ENCODE measurements around the gene GDF15.
"Not testable (repeated sequence)": the region's sequence is repeated elsewhere in the genome, so short reads cannot be mapped to it uniquely, and the experiment has no call there.

GDF15 gene

DNA sequence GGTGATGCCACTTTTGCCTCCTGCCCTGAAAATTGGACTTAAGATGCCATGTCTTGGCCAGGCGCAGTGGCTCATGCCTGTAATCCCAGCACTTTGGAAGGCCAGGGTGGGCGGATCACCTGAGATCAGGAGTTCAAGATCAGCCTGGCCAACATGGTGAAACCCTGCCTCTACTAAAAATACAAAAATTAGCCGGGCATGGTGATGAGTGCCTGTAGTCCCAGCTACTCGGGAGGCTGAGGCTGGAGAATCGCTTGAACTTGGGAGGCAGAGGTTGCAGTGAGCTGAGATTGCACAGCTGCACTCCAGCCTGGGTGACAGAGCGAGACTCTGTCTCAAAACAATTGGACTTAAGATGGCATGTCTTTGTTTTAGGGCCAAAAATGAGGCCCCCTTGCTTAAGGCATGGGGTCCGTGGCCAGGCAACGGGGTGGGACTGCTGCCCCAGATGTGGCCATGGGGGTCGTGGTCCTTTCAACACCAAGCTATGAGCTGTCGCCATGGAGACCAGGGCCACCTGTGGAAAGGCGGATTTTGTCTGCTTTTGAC lies 21.6 kb upstream of the GDF15 start:
- not testable (repeated sequence) for DNase-seq (ENCODE audit: low spot score)

DNA sequence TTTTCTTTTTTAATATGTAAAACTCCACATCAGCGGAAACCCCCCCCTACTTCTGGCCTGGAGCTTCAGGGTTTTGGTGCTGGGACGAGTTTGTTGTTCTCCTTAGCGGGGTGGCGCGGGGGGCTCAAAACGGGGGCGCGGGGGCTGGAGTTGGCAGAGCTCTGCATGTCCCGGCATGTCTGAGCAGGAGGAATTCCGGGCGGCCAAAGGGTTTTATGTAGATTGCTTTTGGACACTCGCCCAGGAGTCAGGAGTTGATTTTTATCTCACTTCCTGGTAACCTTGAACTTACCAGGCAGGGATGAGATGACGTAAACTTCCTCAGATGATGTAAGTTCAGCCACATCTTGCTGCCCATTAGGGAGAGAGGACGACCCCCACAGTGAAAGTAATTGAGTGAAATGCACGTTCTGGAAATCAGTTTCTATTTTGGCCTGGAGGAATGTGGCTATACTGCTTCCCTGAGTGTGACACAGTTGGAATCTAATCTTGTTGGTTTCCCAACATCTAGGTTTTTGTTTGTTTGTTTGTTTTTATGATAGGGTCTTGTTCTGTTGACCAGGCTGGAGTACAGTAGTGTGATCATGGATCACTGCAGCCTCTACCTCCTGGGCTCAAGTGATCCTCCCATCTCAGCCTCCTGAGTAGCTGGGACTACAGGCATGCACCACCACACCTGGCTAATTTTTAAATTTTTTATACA lies 21.0 kb upstream of the GDF15 start:
- peak; percentile 99 for DNase-seq (ENCODE audit: low spot score)

DNA sequence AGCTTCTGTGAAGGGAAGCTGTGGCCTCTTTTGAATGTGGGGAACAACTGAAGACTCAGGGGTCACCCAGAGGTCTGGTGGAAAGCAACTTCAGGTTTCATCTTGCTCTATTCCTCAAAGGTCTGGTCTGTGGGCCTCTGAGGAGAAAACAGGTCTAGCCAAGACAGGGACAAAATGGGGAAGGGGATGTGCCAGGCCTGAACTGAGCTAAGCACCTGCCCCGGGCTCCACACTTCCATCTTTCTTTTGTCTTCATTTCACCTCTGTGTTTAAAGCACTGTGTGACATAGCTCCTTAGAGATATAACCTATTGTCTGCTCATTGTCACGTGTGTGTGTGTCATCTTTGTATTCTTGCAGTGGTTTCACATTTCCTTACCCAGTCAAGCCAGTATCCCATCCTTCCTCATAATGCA lies 19.9 kb upstream of the GDF15 start:
- DNase-seq (ENCODE audit: low spot score), result peak; percentile 55

DNA sequence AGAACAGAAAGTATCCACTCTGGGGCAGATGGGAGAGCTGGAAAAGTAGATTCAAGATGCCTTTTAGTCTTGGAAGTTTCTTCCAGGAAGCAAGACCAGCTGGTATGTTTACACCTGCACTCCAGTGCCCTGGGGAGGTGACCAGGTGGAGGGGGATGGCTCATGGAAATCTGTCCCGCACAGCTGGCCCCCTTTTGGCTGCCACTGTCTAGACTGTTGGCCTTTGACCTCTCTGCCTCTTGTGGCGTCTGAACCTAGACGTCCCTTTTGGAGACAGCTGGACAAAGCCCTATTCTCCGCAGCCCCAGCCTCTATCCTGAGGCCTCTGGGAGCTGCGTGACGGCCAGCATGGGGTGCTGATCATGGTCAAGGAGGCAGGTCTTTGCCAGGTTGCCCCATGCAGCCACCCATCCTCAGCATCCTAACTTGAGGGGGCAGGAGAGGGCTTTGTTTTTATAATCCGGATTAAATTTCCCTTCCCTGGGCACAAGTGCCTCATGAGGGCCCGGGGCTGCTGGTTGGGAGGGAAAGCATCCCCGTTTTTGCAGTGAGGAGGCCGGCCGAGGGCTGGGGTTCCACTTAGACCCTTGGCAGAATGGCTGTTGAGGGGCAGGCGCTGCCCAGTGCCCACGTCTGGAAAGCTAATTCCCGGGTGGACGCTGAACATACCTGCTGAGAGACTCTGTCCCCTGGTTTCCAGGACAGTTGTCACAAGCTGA lies 17.3 kb upstream of the GDF15 start:
- no peak for DNase-seq (ENCODE audit: low spot score)

DNA sequence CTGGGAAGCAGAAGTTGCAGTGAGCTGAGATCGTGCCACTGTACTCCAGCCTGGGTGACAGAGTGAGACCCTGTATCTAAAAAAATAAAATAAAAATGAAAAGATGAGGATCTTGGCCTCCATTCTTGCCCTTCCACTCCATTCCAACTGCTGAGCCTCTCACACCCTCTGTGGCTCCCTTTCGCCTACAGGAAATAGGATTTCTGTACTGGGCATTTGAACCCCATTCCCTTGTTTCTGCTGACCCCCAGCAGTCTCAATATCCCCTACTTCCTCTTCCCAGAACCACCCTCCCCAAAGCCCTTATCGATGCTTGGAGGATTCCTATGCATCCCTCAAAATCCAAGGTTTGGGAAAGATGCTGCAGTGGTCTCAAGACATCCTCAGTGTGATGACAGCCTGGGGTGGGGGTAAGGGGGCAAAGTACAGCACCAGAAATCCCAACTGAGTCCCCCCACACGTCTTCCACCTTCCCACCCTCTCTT lies 12.5 kb upstream of the GDF15 start:
- no peak for DNase-seq (ENCODE audit: low spot score)

DNA sequence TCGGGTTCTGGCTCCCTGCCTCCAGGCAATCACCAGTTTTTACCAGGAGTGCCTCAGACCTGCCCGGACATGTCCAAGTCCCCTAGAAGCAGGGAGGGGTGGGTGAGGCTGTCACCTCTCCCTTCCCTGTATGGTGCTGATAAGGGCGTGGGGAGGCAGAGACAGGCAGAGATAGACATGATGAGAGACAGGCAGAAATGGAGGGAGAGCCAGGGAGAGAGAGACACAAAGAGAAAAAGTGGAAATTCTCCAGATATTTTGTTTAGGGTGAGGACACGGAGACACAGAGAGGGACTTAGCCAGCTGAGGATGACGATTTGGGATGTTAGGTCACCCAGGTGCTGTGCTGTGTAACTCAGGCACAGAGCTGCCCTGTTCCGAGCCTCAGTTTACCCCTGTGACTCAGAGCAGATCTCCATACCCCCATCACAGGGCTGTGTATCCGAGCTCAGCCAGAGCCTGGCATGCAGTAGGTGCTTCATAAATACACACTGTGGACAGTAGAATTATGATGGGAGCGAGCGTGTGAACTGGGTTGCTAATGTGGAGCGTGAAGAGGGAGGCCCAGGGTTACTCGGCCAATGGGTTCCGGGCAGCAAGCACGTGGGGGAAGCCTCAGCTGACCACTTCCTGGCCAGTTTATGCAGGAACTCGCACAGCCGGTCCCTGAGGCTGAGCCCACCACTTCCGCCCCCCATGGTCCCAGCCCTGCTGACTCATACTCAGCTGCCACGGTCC lies 11.9 kb upstream of the GDF15 start:
- peak; percentile 99 for DNase-seq (ENCODE audit: low spot score)

DNA sequence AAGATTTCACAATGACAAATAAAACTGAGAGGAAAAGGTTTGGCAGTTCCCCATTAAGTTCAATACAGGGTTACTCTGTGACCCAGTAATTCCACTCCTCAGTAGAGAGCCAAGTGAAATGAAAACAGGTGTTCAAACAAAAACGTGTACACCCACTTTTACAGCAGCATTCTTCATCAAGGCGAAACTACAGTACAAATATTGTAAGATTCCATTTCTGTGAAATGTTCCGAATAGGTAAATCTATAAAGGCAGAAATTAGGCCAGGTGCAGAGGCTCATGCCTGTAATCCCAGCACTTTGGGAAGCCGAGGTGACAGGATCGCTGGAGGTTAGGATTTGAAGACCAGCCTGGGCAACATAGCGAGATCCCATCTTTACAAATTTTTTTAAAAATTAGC lies 8.9 kb upstream of the GDF15 start:
- DNase-seq (ENCODE audit: low spot score), result no peak

DNA sequence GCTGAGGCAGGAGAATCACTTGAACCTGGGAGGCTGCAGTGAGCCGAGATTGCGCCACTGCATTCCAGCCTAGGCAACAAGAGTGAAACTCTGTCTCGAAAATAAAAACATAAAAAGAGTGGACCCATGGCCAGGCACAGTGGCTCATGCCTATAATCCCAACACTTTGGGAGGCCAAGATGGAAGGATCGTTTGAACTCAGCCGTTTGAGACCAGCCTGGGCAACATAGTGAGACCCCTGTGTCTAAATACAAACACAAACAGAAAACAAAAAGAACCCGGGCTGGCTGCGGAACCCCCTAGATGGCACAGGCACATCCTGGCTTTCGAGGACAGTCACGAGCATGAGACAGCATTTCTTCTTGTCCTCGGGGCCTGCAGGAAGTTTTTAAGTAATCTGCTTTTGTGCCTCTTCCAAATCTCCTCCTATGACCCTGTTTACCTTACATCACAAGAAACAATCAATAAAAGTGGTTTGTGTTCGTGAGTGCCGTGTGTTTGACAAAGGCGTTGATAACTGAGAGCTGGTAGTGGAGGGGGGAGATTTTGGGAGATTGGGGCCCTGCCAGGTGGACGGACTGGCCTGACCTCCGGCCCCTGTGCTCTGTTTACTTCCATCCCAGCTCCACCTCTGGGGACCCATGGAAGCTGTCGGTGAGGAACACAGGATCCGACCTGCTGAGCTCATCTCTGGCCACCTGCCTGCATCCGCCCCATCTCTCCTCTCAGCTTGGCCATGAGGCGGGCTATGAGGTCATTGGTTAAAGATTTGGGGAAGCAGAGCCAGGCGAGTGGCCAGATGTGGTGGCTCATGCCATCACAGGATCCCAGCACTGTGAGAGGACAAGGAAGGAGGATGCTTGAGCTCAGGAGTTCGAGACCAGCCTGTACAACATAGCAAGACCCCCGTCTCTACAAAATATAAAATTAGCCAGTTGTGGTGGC lies 5.9 kb upstream of the GDF15 start:
- peak; percentile 96 for DNase-seq (ENCODE audit: low spot score)

DNA sequence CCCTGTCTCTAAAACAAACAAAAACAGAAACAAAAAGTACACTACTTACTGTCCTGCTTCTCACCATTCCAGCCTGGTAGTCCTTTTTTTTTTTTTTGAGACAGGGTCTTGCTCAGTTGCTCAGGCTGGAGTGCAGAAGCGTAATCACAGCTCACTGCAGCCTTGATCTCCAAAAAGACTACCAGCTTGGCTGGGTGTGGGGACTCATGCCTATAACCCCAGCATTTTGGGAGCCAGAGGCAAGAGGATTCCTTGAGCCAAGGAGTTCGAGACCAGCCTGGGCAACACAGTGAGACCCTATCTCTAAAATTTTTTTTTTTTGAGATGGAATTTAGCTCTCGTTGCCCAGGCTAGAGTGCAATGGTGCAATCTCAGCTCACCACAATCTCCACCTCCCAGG lies 5.1 kb upstream of the GDF15 start:
- no peak for DNase-seq (ENCODE audit: low spot score)

DNA sequence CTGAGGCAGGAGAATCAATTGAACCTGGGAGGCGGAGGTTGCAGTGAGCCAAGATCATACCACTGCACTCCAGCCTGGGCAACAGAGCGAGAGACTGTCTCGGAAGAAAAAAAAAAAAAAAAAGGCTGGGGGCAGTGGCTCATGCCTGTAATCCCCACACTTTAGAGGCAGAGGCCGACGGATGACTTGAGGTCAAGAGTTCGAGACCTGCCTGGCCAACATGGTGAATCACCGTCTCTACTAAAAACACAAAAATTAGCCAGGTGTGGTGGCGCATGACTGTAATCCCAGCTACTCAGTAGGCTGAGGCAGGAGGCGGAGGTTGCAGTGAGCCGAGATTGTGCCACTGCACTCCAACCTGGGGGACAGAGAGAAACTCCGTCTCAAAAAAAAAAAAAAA lies 2.3 kb upstream of the GDF15 start:
- peak; percentile 80 for DNase-seq (ENCODE audit: low spot score)

DNA sequence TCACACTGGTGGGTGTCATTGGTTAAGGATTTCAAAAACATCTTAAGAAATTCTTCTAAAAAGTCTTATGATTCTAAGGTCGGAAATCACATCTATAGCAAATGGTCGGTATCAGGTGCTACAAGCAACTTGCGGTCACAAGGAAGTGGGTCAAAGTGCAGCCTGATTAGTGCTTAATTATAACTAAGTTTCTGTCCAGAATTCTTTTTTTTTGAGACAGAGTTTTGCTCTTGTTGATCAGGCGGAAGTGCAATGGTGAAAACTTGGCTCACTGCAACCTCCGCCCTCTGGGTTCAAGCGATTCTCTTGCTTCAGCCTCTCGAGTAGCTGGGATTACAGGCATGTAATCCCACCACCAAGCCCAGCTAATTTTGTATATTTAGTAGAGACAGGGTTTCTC lies 1.2 kb upstream of the GDF15 start:
- DNase-seq (ENCODE audit: low spot score), result no peak

DNA sequence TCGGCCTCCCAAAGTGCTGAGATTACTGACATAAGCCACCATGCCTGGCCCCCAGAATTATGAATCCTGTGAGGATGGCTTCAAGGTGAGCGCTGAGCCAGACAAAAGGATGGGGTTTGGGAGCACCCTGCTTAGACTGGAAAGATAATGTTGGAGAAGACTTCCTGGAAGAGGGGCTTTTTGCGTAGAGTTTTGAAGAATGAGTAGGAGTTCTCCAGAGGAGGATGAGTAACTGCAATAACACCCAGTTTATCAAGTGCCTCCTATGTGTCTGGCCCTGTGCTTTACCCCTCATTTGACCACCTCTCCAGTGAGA lies 641 bp upstream of the GDF15 start:
- no peak for DNase-seq (ENCODE audit: low spot score)

DNA sequence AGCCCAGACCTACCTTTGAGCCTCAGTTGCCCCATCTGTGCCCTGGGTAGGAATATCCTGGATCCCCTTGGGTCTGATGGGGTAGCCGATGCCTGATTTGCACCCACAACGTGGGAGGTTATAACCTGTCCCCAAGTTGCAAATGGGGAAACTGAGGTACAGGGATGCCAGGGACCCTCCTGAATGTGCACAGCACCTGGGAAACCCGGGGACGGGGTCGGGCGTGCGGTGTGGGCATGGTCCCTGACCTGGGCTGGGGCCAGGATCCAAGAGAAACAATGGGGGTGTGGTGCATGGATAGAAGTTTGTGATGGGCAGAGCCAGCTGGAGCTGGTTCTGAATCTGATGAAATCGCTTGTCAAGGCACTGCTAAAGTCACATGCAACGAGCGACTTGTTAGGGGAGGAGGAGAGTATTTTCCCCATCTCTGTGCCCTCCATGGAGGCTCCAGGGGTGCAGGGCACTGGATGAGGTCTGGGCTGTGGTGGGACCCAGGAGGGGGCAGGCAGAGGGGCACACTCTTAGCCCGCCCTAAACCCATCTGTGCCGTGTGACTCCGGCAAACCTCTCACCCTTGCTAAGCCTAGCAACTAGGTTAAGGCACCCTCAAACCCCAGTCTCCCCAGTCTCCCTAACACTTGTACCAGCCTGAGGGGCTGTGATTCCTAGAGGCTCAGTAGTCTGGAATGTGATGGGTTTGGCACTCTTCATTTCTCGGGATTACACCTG lies 749 bp downstream of the GDF15 start:
- no peak for DNase-seq (ENCODE audit: low spot score)

DNA sequence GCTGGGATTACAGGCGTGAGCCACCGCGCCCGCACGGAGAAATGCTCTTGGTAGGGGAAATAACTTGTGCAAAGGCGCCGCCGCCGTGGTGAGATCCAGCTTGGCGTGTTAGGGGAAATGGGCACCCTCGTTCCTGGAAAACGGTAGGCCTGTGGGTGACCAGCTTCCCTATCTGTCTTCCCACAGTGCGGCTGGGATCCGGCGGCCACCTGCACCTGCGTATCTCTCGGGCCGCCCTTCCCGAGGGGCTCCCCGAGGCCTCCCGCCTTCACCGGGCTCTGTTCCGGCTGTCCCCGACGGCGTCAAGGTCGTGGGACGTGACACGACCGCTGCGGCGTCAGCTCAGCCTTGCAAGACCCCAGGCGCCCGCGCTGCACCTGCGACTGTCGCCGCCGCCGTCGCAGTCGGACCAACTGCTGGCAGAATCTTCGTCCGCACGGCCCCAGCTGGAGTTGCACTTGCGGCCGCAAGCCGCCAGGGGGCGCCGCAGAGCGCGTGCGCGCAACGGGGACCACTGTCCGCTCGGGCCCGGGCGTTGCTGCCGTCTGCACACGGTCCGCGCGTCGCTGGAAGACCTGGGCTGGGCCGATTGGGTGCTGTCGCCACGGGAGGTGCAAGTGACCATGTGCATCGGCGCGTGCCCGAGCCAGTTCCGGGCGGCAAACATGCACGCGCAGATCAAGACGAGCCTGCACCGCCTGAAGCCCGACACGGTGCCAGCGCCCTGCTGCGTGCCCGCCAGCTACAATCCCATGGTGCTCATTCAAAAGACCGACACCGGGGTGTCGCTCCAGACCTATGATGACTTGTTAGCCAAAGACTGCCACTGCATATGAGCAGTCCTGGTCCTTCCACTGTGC lies 2.4 kb downstream of the GDF15 start:
- DNase-seq (ENCODE audit: low spot score), result peak; percentile 86

DNA sequence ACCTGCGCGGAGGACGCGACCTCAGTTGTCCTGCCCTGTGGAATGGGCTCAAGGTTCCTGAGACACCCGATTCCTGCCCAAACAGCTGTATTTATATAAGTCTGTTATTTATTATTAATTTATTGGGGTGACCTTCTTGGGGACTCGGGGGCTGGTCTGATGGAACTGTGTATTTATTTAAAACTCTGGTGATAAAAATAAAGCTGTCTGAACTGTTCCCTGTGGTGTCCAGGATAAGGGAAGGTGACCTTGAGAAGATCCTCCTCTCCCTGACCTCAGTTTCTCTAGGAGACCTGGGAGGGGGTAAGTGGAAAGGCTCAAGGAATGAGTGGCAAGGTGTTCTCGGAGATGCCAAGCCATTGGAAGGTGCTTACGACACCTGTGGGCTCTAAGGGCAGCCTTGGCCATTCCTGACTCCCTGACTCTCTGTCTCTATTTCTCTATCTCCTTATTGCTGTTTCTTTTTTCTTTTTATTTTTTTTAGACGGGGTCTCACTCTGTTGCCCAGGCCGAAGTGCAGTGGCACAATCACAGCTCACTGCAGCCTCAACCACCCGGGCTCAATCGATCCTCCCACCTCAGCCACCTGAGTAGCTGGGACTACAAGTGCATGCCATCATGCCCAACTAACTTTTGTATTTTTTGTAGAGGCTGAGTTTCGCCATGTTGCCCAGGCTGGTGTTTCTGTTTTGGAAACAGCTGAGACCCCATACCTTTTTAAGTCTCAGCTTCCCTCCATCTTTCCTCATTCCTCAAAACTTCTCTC lies 3.2 kb downstream of the GDF15 start:
- no peak for DNase-seq (ENCODE audit: low spot score)

DNA sequence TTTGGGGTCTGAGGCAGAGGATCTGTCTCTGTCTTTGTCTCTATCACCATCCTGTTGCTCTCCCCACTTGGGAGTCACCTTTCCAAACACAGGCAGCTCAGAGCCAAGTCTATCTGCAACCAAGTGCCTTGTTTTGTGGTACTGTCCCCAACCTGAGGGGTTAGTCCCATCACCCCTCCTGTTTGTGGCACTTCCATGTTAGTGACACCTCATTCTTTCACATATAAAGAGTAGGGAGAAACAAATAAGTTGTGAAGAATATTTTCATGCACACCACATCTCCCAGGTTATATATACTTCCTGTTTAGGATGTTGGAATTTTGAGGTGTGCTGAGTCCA lies 3.7 kb downstream of the GDF15 start:
- no peak for DNase-seq (ENCODE audit: low spot score)

DNA sequence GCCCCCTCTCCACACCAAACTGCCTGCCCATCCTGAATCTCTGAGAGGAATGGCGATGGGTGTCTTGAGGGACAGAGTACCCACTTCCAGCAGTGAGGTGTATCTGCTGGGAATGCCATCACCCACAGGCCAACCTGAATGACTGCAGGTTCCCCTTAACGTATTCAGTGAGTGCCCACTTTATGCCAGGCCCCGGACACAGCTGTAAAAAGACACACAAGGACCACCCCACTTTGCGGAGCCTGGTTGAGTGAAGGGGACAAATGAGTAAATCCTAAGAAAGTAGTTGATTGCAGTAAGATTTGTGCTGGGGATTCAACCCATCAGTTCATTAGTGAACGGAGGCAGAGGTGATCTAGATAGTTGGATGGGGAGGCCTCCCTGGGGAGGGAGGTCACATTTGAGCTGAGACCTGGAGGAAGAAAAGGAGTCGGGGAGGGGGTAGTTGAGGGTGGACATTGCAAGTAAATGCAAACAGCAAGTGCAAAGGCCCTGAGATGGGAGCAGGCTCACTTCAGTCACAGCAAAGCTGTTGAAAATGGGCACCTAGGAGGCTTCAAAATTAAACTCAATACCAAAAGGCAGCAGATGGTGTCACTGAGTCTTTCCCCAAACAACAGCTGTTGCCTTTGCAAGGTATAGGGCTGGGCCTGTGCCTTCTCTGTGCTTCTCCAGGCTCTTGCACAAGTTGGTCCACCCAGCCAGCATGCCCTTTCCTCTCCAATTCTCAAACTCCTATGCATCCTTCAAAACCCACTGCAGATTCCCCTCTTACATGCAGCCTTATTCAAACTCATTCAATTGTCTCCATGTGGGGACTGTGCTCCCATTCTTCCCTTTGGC lies 4.3 kb downstream of the GDF15 start:
- no peak for DNase-seq (ENCODE audit: low spot score)

DNA sequence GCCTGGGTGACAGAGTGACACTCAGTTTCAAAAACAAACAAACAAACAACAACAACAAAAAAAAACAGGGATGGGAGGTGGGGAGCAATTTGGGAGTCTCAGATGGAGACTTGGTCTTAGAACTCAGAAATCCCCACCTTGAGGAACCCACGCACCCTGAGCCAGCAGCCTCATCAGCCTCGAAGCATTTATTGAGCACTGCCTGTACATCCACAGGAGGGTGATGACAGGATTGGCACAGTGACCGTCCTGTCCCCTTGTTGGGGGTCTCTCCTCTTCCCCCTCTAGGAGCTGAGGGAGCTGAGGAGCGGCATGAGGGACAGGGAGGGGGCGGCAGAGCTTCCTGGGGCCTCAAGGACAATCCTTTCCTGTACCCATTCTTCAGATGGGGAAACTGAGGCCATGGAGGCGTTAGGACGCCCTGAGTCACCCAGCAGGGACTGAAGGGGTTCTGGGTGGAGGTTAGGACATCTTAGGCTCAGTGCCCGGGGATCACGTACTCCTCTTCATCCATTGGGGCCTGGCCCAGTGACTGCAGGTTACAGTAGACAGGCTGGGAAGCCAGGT lies 5.6 kb downstream of the GDF15 start:
- no peak for DNase-seq (ENCODE audit: low spot score)
